H1 (cell line): ENCODE results near the gene GNB1L. TPM values are rescaled to one million over a fixed set of nuclear protein-coding genes. Genes with fewer than 3 reads are reported as not detected.
A peak's percentile ranks its signal among the peaks of the same experiment; 100 is the strongest.

Experiments
- CTCF ChIA-PET: fragments of 300-600 bp; sonication (Branson Sonifier 250); formaldehyde crosslinking; loops from one replicate; lab custom pipeline; 2021; ENCODE audit not compliant: partially characterized antibody; lab: Charles Lee
- POLR2A ChIA-PET: fragments of 300-600 bp; sonication (Branson Sonifier 250); formaldehyde crosslinking; loops from one replicate; lab custom pipeline; 2021; ENCODE audit warnings: inconsistent platforms; ENCODE audit not compliant: partially characterized antibody; lab: Charles Lee
- DNase-seq, 2 experiments: peaks; one replicate each; pipeline versions ENCODE4 v3.0.0 to v3.0.0-alpha.2; 2010 to 2022; ENCODE audit warnings: low spot score in 2 of 2, low read depth in 1 of 2, mixed read lengths in 1 of 2
- FAIRE-seq: peaks from 2 replicates; lab custom pipeline; 2011; peaks lifted over from hg19 to GRCh38; lab: Jason Lieb, UNC
- H2AFZ ChIP-seq: 2 replicates; pipeline ENCODE4 v1.8.1; 2012; ENCODE audit warnings: low read length, inconsistent platforms
- H2AK5ac ChIP-seq: 2 replicates; pipeline ENCODE4 v1.6.1; 2013; ENCODE audit warnings: low read depth, low read length
- H2BK120ac ChIP-seq: replicated peaks from 2 replicates; pipeline ENCODE3; 2013; ENCODE audit warnings: low read depth, low read length, inconsistent platforms
- H2BK12ac ChIP-seq: 2 replicates; pipeline ENCODE4 v1.6.1; 2013; ENCODE audit warnings: low read depth, low read length
- H2BK15ac ChIP-seq: 2 replicates; pipeline ENCODE4 v1.6.1; 2013; ENCODE audit warnings: low read length
- H2BK20ac ChIP-seq: 2 replicates; pipeline ENCODE4 v1.6.1; 2013; ENCODE audit warnings: low read length
- H2BK5ac ChIP-seq: 2 replicates; pipeline ENCODE4 v1.6.1; 2013; ENCODE audit warnings: low read depth, low read length
- H3K14ac ChIP-seq: 2 replicates; pipeline ENCODE4 v1.6.1; 2013; ENCODE audit warnings: inconsistent platforms; ENCODE audit not compliant: insufficient read length
- H3K18ac ChIP-seq: 2 replicates; pipeline ENCODE4 v1.6.1; 2013; ENCODE audit warnings: low read length; ENCODE audit errors: extremely low read depth
- H3K23ac ChIP-seq: 2 replicates; pipeline ENCODE4 v1.6.1; 2013; ENCODE audit warnings: inconsistent platforms; ENCODE audit not compliant: insufficient read length
- H3K23me2 ChIP-seq: 2 replicates; pipeline ENCODE4 v1.6.1; 2013; ENCODE audit warnings: low read depth, low read length
- H3K27ac ChIP-seq: 2 replicates; pipeline ENCODE4 v1.6.1; 2011; ENCODE audit warnings: low read depth, low read length, inconsistent platforms
- H3K27me3 ChIP-seq, 4 experiments: replicated peaks in 1 of 4; 1 replicate in 1 of 4; 2 replicates in 3 of 4; pipeline versions ENCODE4 v1.6.1 to v1.8.1; 2011 to 2013; ENCODE audit warnings: low read length in 3 of 4, mild to moderate bottlenecking in 3 of 4, inconsistent platforms in 2 of 4, mixed read lengths in 2 of 4, moderate library complexity in 1 of 4; ENCODE audit not compliant: control insufficient read depth in 3 of 4, insufficient read depth in 3 of 4; ENCODE audit errors: extremely low read depth in 1 of 4
- H3K36me3 ChIP-seq, 4 experiments: 2 replicates each; pipeline versions ENCODE4 v1.6.1 to v1.8.1; 2011 to 2013; ENCODE audit warnings: mild to moderate bottlenecking in 4 of 4, low read length in 3 of 4, moderate library complexity in 2 of 4, control low read depth in 1 of 4, inconsistent platforms in 1 of 4; ENCODE audit not compliant: insufficient read depth in 4 of 4, control insufficient read depth in 2 of 4
- H3K4ac ChIP-seq: replicated peaks from 2 replicates; pipeline ENCODE3; 2013; ENCODE audit warnings: low read length, low read depth, mixed read lengths, inconsistent platforms; ENCODE audit not compliant: insufficient read length
- H3K4me1 ChIP-seq, 4 experiments: replicated peaks in 1 of 4; 1 replicate in 1 of 4; 2 replicates in 3 of 4; pipeline versions ENCODE4 v1.6.1 to v1.8.1; 2011 to 2013; ENCODE audit warnings: low read length in 3 of 4, inconsistent platforms in 2 of 4, mixed read lengths in 1 of 4; ENCODE audit not compliant: insufficient read depth in 4 of 4, control insufficient read depth in 3 of 4
- H3K4me2 ChIP-seq, 2 experiments: 2 replicates each; pipeline versions ENCODE4 v1.6.1 to v1.8.1; 2011 to 2013; ENCODE audit warnings: low read depth in 2 of 2, low read length in 2 of 2, control low read depth in 1 of 2, inconsistent platforms in 1 of 2, mild to moderate bottlenecking in 1 of 2; ENCODE audit not compliant: insufficient read depth in 1 of 2
- H3K4me3 ChIP-seq, 4 experiments: fragments of 200-600, 300-600 bp in 1 of 4; sonication (generic), shearing (Covaris generic), sonication (Bioruptor Twin) in 1 of 4; 2 replicates each; pipeline versions ENCODE4 v1.5.1 to v1.8.1; 2011 to 2016; ENCODE audit warnings: low read length in 4 of 4, low read depth in 3 of 4, control low read depth in 2 of 4, inconsistent platforms in 2 of 4, mild to moderate bottlenecking in 2 of 4, mixed read lengths in 1 of 4, moderate library complexity in 1 of 4; ENCODE audit not compliant: insufficient read depth in 2 of 4; ENCODE audit errors: extremely low read depth in 1 of 4
- H3K56ac ChIP-seq: replicated peaks from 2 replicates; pipeline ENCODE3; 2013; ENCODE audit warnings: low read depth, mild to moderate bottlenecking, mixed read lengths, low read length, inconsistent platforms; ENCODE audit not compliant: insufficient read length
- H3K79me1 ChIP-seq: 2 replicates; pipeline ENCODE4 v1.6.1; 2013; ENCODE audit warnings: low read depth, low read length, control low read depth
- H3K79me2 ChIP-seq, 2 experiments: 2 replicates each; pipeline versions ENCODE4 v1.6.1 to v1.8.1; 2012 to 2013; ENCODE audit warnings: low read length in 2 of 2, mild to moderate bottlenecking in 2 of 2, inconsistent platforms in 1 of 2; ENCODE audit not compliant: insufficient read depth in 2 of 2, control insufficient read depth in 1 of 2
- H3K9ac ChIP-seq, 4 experiments: replicated peaks in 1 of 4; 1 replicate in 1 of 4; 2 replicates in 3 of 4; pipeline versions ENCODE4 v1.6.1 to v1.8.1; 2011 to 2013; ENCODE audit warnings: low read depth in 3 of 4, low read length in 3 of 4, control low read depth in 2 of 4, mild to moderate bottlenecking in 2 of 4, moderate library complexity in 2 of 4, inconsistent platforms in 1 of 4; ENCODE audit errors: extremely low read depth in 1 of 4
- H3K9me3 ChIP-seq, 2 experiments: 2 replicates each; pipeline versions ENCODE4 v1.6.1 to v1.8.1; 2012 to 2013; ENCODE audit warnings: mild to moderate bottlenecking in 2 of 2, moderate library complexity in 2 of 2, control low read depth in 1 of 2, inconsistent platforms in 1 of 2, low read depth in 1 of 2, low read length in 1 of 2, mixed read lengths in 1 of 2; ENCODE audit not compliant: insufficient read depth in 2 of 2
- H4K20me1 ChIP-seq, 2 experiments: replicated peaks in 1 of 2; 2 replicates each; pipeline versions ENCODE3 to v1.8.1; 2011 to 2013; ENCODE audit warnings: inconsistent platforms in 2 of 2, low read length in 2 of 2, mild to moderate bottlenecking in 1 of 2; ENCODE audit not compliant: insufficient read depth in 2 of 2, control insufficient read depth in 1 of 2
- H4K5ac ChIP-seq: 2 replicates; pipeline ENCODE4 v1.6.1; 2013; ENCODE audit warnings: low read length, low read depth, mixed read lengths, inconsistent platforms; ENCODE audit not compliant: insufficient read length
- H4K8ac ChIP-seq: 2 replicates; pipeline ENCODE4 v1.8.0; 2013; ENCODE audit warnings: mild to moderate bottlenecking, moderate library complexity, low read length, inconsistent platforms; ENCODE audit not compliant: insufficient read depth; ENCODE audit errors: extremely low read depth
- H4K91ac ChIP-seq: replicated peaks from 2 replicates; pipeline ENCODE3; 2013; ENCODE audit warnings: low read length, mixed read lengths, inconsistent platforms; ENCODE audit not compliant: insufficient read length
- ATF2 ChIP-seq: IDR thresholded peaks from 2 replicates; pipeline ENCODE4 v1.6.1; 2012; ENCODE audit warnings: low read length, inconsistent platforms
- ATF3 ChIP-seq: IDR thresholded peaks from 2 replicates; pipeline ENCODE4 v1.6.1; 2011; ENCODE audit warnings: low read depth, mild to moderate bottlenecking, low read length; ENCODE audit not compliant: insufficient read depth
- GABPA ChIP-seq: IDR thresholded peaks from 2 replicates; pipeline ENCODE4 v1.6.1; 2011; ENCODE audit warnings: mild to moderate bottlenecking, low read length, moderate library complexity, borderline replicate concordance; ENCODE audit not compliant: insufficient read depth
- SIN3A ChIP-seq, 2 experiments: IDR thresholded peaks in 1 of 2; conservative IDR thresholded peaks in 1 of 2; 2 replicates each; pipeline ENCODE4 v1.6.1; 2011 to 2012; ENCODE audit warnings: low read length in 2 of 2, improper control_type of control experiment in 1 of 2, low read depth in 1 of 2, mild to moderate bottlenecking in 1 of 2
- SIRT6 ChIP-seq: IDR thresholded peaks from one replicate; pipeline ENCODE4 v1.7.1; 2012; ENCODE audit warnings: low read length, inconsistent platforms
- WGBS, 2 experiments: shearing (Covaris generic) in 1 of 2; methylation state at CpG; one replicate each; pipeline versions ENCODE4 v1.1.6 to v1.1.7; 2013 to 2015; ENCODE audit warnings: low lambda C conversion rate in 2 of 2, mixed read lengths in 2 of 2, inconsistent platforms in 1 of 2, low coverage in 1 of 2, missing lambda C conversion rate in 1 of 2; ENCODE audit not compliant: insufficient replicate concordance in 2 of 2, insufficient coverage in 1 of 2, insufficient read length in 1 of 2; ENCODE audit errors: extremely low coverage in 1 of 2, missing lambda C conversion rate in 1 of 2; 5-methylcytosine and 5-hydroxymethylcytosine counted together
- polyA plus RNA-seq, 7 experiments: library from polyadenylated mRNA; depleted of rRNA in 3 of 7; stranded (reverse) in 5 of 7; unstranded in 2 of 7; fragments of >200 nt in 5 of 7; fragments of 200-250 nt in 2 of 7; gene quantifications; 1 replicate in 5 of 7; 2 replicates in 1 of 7; 4 replicates in 1 of 7; pipeline versions ENCODE4 v1.2.1 to v1.2.3, GENCODE V29; 2011 to 2013; ENCODE audit warnings: missing spikeins in 2 of 7, mixed read lengths in 2 of 7
- total RNA-seq: library from RNA; stranded (reverse); fragmentation: NEBNext Ultra II Directional; extraction: Animal tissue kit (Norgen Biotek cat#: 25700); gene quantifications from 2 replicates; pipeline ENCODE4 v1.2.1, GENCODE V29; 2021

Gene GNB1L
- total and polyA plus RNA-seq, 2 of the 8 experiments (the other 6 are each of a cell fraction or from before 2014, with no cell fraction given), result 14.0 to 15.6 TPM

- DNase-seq (peak in 1 of 2 experiments; percentile 49), FAIRE-seq (no peak)
- H2BK5ac ChIP-seq, result peak overlapping the region; percentile 68; the same call in 1 of the 2 replicates
- ChIA-PET CTCF (interaction anchor here (0.8 to 2.2 kb wide), 8 partner anchors 12 to 138 kb away, joined by 3 to 7 read pairs (median 4); no protein-coding TSS in a partner anchor), POLR2A (interaction anchor here (1.1 to 4.6 kb wide), 5 partner anchors 12 to 28 kb away, joined by 4 to 27 read pairs (median 4); no protein-coding TSS in a partner anchor)
- no peak overlapping the region for H2BK12ac ChIP-seq
- H2BK120ac ChIP-seq, result no peak overlapping the region
- peak overlapping the region; percentile 34 for H4K91ac ChIP-seq
- H3K27ac ChIP-seq, result no peak overlapping the region
- H3K18ac ChIP-seq, result no peak overlapping the region; the same call in 1 of the 2 replicates
- H3K79me2 ChIP-seq, result no peaks in the 10 kb centered on the region
- TF ChIP-seq GABPA (no peak), SIRT6 (no peak), ATF2 (no peak), SIN3A (conservative IDR thresholded peaks at IDR 0.05 in 1 of 2, IDR thresholded peaks at IDR 0.05 in 1 of 2; ENCODE audit: low read depth in 1 of 2, low read length in 2 of 2) (no peak), ATF3 (no peak)
- H3K79me1 ChIP-seq, result no peaks in the 10 kb centered on the region; the same call in 1 of the 2 replicates
- peak overlapping the region; percentile 92 for H2BK15ac ChIP-seq
- H3K4me2 ChIP-seq, result no peak overlapping the region
- peak overlapping the region; percentile 48; the same call in 1 of the 2 replicates for H2BK20ac ChIP-seq
- H4K5ac ChIP-seq, result no peak overlapping the region
- H3K56ac ChIP-seq, result no peak overlapping the region
- peaks cover 0 to 7% (median 4%) of the 10 kb centered on the region in 4 experiments; a peak in 4 of 7 replicates for H3K4me1 ChIP-seq
- no peaks in the 10 kb centered on the region for H3K9me3 ChIP-seq
- no peaks in the 10 kb centered on the region for H4K20me1 ChIP-seq
- H3K36me3 ChIP-seq, result no peaks in the 10 kb centered on the region
- no peak overlapping the region; the same call in 1 of the 2 replicates for H2AK5ac ChIP-seq
- H3K4me3 ChIP-seq, result no peak overlapping the region
- WGBS, 2 experiments, result 68% methylated on average over 23 of the region's 23 CpGs; no CpG with 5 or more reads in 1 of the 2 experiments
- no peak overlapping the region for H3K4ac ChIP-seq
- no peaks in the 10 kb centered on the region for H3K23me2 ChIP-seq
- no peak overlapping the region for H3K14ac ChIP-seq
- no peaks in the 10 kb centered on the region for H3K27me3 ChIP-seq
- no peak overlapping the region for H3K23ac ChIP-seq
- H4K8ac ChIP-seq, result no peak overlapping the region
- H2AFZ ChIP-seq, result no peak overlapping the region
- H3K9ac ChIP-seq, result no peak overlapping the region
Measured at GRCh38 chr22:19868773-19869471, 14.2 kb upstream of the GNB1L start.
